Gastroesophageal sphincter (tissue), 3 donors: ENCODE results near the gene TMEM185A.
"Not testable (repeated sequence)": the region's sequence is repeated elsewhere in the genome, so short reads cannot be mapped to it uniquely, and the experiment has no call there.

Source experiments
- EP300 ChIP-seq: sonication (generic); formaldehyde crosslinking; IDR thresholded peaks from one replicate; pipeline ENCODE4 v1.6.1; 2017; ENCODE audit warnings: antibody characterized with exemption, mild to moderate bottlenecking
- POLR2A ChIP-seq, 2 donors: fragments of 450-650 bp; IDR thresholded peaks; one replicate each; pipeline ENCODE4 v1.6.1; 2017; ENCODE audit warnings: antibody characterized with exemption in 2 of 2, mild to moderate bottlenecking in 2 of 2, moderate library complexity in 1 of 2
- POLR2AphosphoS5 ChIP-seq: sonication (generic); formaldehyde crosslinking; IDR thresholded peaks from one replicate; pipeline ENCODE4 v1.6.1; 2017; ENCODE audit warnings: antibody characterized with exemption
- TF ChIP-seq, protein P1 (sequence below), 4 experiments: fragments of 200-600 bp in 2 of 4; fragments of 450-650 bp in 2 of 4; sonication (generic) in 1 of 4; IDR thresholded peaks; one replicate each; pipeline ENCODE4 v1.5.1; 2017 to 2019; ENCODE audit warnings: antibody characterized with exemption in 4 of 4, mild to moderate bottlenecking in 2 of 4, moderate library complexity in 2 of 4

DNA sequence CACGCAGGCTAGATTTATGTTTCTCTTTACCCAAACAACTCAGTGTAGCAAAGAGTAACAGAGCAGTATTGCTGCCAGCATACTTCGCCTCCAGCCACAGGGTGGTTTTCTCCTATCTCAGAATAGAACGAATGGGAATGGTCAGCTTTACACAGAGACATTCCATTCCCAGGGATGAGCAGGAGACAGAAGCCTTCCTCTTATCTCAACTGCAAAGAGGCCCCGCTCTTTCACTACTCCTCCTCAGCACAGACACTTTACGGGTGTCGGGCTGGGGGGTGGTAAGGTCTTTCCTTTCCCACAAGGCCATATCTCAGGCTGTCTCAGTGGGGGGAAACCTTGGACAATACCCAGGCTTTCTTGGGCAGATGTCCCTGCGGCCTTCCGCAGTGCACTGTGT is 4.8 kb downstream of the TMEM185A start:
- TF ChIP-seq, protein P1, sequence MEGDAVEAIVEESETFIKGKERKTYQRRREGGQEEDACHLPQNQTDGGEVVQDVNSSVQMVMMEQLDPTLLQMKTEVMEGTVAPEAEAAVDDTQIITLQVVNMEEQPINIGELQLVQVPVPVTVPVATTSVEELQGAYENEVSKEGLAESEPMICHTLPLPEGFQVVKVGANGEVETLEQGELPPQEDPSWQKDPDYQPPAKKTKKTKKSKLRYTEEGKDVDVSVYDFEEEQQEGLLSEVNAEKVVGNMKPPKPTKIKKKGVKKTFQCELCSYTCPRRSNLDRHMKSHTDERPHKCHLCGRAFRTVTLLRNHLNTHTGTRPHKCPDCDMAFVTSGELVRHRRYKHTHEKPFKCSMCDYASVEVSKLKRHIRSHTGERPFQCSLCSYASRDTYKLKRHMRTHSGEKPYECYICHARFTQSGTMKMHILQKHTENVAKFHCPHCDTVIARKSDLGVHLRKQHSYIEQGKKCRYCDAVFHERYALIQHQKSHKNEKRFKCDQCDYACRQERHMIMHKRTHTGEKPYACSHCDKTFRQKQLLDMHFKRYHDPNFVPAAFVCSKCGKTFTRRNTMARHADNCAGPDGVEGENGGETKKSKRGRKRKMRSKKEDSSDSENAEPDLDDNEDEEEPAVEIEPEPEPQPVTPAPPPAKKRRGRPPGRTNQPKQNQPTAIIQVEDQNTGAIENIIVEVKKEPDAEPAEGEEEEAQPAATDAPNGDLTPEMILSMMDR (IDR thresholded peaks at IDR 0.05), result not testable (repeated sequence)
- not testable (repeated sequence) for TF ChIP-seq POLR2A (IDR thresholded peaks at IDR 0.05); EP300; POLR2AphosphoS5
